Testis (tissue), 2 donors: ENCODE results near the gene ITGB8.

Source experiments
- CTCF ChIP-seq, 3 experiments: fragments of 450-650 bp in 2 of 3; fragments of 200-600 bp in 1 of 3; sonication (generic) in 1 of 3; IDR thresholded peaks; one replicate each; pipeline ENCODE4 v1.5.1; 2016 to 2019; ENCODE audit warnings: antibody characterized with exemption in 3 of 3, mild to moderate bottlenecking in 2 of 3, moderate library complexity in 1 of 3
- POLR2A ChIP-seq: fragments of 450-650 bp; IDR thresholded peaks from one replicate; pipeline ENCODE4 v1.6.1; 2017; ENCODE audit warnings: antibody characterized with exemption, mild to moderate bottlenecking, moderate library complexity

- TF ChIP-seq CTCF (IDR thresholded peaks at IDR 0.05) (no peak), POLR2A (no peak)
Observed at GRCh38 chr7:20394284-20394683, 63.6 kb downstream of the ITGB8 start.
